SHP77 treated with DMSO at 0.1 percent for 48 hours (cell line): ENCODE data around the gene TINAG.

ENCODE experiments used
- DNase-seq: peaks from one replicate; lab custom pipeline; 2025; lab: John Stamatoyannopoulos, UW

The TINAG gene

GRCh38 chr6:54431466-54431865, 123.2 kb downstream of the TINAG start:
- no peak for DNase-seq
